NCI-H524 (cell line): ENCODE measurements around the gene BTBD9.

Source experiments
- DNase-seq, 2 experiments: peaks; one replicate each; lab custom pipeline; 2025; lab: John Stamatoyannopoulos, UW

The BTBD9 gene

DNA sequence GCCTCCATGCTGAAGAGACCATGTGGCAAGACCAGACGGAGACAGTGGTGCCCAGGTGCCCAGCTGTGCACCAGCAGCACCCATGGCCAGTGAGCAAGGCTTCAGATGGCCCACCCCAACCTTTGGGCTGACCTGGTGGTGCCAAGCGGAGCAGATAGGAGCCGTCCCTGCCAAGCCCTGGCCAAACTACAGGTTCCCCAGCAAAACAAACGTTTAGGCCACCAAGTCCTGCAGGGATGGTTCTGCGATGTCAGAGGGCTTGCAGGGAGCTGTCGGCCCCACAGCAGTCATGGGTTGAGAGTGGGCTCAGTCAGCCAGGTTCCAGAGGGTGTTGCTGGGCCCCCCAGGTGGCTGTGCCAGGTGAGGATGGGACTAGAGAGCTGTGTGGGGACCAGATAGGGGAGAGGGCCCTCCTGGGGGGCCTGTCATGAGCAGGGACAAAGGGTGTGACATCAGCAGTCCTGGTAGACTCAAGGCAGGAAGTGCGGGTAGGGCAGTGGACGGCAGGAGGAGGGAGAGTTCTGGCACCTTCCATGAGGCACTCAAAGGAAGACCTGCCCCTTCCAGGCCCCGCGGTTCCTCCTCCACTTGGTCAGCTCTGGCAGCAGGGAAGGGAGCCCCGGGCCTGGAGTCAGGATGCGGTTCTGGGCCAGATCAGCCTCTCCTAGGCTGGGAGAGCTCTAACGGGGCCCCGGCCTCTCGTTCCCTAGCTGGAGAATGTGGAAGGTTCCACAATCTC lies 477.8 kb downstream of the BTBD9 start:
- DNase-seq = no peak

- DNase-seq = no peak
These were observed 478.4 kb downstream of the BTBD9 start for GRCh38 chr6:38161331-38161730.

GRCh38 chr6:38160831-38161230 lies 478.9 kb downstream of the BTBD9 start:
- no peak for DNase-seq

- no peak for DNase-seq
These were observed 480.1 kb downstream of the BTBD9 start for GRCh38 chr6:38159596-38159995.

- DNase-seq = no peak
These were observed 480.9 kb downstream of the BTBD9 start for GRCh38 chr6:38158762-38159350.

DNA sequence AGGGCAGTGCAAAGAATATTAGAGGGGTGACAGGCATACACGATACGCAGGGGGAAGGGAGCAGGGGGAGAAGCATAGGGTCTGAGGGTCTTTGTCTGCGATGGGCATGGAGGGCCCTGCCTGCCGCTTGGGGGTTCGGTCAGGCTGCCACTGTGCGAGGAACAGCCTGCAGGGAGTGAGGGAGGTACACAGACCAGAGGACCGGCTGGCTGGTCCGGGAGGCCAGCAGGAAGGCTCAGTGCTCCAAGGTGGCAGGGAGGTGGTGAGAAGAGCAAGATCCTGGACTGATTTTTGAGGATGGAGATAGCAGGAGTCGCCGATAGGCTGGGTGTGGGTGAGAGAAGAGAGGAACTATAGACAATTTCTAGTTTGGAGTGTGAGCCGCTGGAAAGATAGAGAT lies 481.8 kb downstream of the BTBD9 start:
- DNase-seq = no peak

- no peak for DNase-seq
These were observed 482.7 kb downstream of the BTBD9 start for GRCh38 chr6:38156818-38157565.

DNA sequence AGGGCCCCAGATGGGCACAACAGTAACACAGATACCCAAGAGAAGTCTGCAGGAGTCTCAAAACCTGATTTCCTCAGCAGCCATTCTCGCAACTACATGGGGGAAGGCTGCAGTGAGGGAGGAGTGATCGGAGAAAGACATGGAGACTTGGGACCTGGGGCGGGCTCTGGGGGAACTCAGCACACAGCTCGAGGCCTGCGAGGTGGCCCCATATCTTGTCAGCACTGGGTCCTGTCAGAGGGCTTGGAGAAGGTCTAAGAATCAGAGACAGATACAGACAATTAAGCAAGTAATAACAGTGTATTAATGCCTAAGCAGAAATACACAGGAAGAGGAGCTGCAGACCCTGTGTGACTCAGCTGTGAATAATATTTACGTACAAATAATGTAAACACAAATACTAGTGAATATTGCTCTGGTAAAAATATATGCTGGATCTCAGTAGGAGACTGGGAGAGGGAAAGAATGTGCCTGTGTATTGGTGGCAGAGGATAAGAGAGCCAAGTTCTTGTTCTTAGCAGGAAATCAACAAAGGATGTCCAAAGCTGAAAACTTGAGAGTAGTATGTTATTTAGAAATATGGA lies 484.0 kb downstream of the BTBD9 start:
- no peak for DNase-seq

DNA sequence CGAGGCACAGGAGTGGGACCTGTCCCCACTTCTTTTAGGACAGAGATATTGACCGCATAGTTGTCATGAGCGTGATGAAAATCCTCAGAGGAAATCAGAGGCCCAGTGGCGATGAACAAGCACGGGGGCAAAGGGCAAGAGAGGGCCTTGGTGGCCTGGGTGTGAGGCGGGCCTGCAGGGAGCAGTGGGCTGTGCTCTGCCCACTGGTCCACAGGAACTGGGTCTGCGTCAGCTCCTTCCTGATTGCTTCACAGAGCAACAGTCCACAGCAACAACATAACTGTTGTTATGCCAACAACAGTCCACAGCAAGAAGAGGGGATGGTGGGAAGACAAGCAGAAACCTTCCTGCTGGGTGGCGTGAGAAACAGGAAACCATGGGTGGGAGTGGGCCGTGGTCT lies 484.6 kb downstream of the BTBD9 start:
- no peak for DNase-seq

GRCh38 chr6:38154731-38155130 lies 485.0 kb downstream of the BTBD9 start:
- DNase-seq = no peak

- DNase-seq = no peak
These were observed 485.9 kb downstream of the BTBD9 start for GRCh38 chr6:38153798-38154345.

DNA sequence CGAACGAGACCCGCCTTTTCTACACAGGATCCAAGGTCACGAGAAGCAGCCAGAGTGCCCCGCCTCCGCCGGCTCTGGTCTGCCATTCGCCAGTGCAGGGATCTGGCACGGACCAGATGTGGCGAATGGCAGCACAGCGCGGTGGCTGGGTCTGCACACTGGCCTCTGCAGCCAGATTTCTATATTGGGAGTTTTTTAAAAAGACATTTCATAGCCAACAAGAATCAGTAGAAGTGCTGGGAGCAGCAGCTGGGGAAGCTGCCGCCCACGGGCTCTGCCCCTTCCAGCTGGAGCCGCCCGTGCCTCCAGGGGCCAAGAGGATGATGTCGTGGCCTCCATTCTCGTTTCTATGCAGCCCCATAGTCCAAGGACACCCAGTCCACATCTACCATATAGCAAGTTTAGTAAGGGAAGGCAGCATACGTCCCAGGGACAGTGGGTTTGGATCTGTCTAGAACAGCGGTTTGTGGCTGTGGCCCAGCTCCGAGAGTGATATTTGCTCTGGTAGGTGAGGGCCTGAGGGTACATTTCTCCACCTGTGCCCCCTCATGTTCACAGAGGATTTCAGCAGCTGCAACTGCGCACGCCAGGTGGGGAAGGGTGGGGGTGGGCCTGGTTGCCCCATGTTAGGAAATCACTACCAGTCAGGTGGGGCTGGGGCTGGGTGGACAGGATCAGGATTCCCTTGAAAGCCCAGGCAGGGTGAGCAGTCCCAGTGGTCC lies 486.5 kb downstream of the BTBD9 start:
- DNase-seq = no peak

DNA sequence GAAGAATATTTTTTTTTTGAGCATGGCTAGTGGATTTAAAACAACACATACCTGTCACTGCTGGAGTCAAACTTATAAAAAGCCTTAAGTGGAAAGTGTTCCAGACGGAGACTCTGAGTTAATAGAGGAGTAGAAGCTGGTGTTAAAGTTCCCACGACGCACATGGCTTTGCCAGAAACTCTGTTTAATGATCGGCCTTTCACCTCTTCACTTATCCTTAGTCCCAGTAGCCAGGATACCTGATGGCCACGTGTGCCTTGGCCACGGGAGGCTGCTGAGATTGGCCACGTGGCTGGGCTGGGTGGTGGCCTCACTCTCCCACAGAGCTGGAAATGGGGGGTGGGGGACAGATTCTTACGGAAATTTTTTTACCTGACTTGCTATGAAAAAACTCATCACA lies 487.1 kb downstream of the BTBD9 start:
- no peak for DNase-seq

GRCh38 chr6:38151580-38152500 lies 487.9 kb downstream of the BTBD9 start:
- no peak for DNase-seq

DNA sequence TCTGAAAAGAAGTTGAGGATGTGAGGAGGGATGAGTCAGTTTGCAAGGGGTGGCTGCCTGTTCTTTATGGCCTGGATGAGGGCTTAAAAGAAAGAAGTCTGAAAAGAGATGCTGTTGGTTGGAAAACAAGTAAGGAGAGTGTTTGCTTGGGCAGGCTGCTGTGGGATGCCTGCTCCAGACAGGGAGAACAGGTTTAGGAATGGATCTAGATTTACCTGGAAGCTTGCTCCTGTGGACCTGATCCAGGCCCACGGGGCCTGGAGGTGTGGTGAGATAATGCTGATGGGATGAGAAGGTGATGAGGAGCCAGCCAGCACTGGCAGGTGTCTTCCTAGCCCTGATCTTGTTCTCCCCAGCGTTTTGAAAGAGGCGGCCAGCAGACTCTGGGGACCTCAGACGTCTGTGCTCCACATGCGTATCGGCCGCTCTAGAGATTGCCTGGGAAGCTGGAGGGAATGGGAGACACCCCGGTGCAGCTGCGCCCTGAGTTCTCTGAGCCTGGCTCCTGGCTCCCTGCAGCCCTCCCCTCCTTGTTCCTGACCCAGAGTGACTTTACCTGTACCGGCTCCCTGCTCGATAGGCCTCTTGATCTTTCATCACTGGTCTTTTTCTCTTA lies 488.9 kb downstream of the BTBD9 start:
- DNase-seq = no peak

DNA sequence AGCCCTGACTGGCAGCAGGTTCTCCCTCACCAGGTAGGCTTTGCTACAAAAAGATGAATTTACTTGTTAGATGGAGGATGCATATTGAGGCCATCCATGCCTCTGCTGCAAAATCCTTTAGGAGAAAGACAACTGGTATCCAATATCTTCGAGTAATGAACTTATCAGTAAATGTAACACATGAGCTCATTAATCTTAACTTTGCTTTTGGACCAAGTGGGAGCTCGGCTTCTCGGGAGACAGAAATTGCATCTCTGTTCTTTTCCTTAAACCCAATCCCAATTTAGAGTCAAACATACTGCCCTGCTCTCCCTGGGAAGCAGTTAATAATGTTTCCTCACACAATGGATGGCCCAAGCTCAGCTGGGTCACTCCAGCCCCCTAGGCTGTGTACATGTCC lies 489.7 kb downstream of the BTBD9 start:
- no peak for DNase-seq

DNA sequence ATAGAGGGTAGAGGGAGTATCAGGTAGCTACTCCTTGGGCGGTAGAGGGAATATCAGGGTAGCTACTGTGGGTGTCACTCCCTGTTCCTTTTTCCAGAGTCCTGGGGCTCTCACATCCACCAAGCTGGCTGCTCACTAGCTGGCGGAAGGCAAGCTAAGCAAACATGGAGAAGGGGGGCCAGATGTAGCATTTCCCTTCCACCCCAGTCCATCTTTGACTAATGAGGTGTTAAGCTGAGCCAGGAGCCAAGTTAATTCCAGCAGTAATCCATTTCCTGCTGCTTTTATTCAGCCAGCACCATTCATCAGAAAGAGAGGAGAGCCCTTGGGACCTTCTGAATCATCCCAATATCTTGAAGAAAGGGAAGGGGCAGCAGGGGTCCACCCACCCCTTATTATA lies 490.2 kb downstream of the BTBD9 start:
- DNase-seq = peak in 1 of 2 experiments; percentile 8

- no peak for DNase-seq
These were observed 491.1 kb downstream of the BTBD9 start for GRCh38 chr6:38148606-38149005.

GRCh38 chr6:38146734-38147027 lies 493.0 kb downstream of the BTBD9 start:
- DNase-seq = no peak

- no peak for DNase-seq
These were observed 493.6 kb downstream of the BTBD9 start for GRCh38 chr6:38146021-38146733.
